HG03571 (cell line): ENCODE measurements around the gene GTF2E1.
"Not testable (repeated sequence)": the region's sequence is repeated elsewhere in the genome, so short reads cannot be mapped to it uniquely, and the experiment has no call there.

ENCODE experiments used
- ATAC-seq: cut with Tn5 transposase; IDR thresholded peaks from one replicate; pipeline ENCODE4 v1.9.1; 2021; ENCODE audit not compliant: unreplicated experiment

The GTF2E1 gene

GRCh38 chr3:120752865-120753264 lies 10.3 kb downstream of the GTF2E1 start:
- no peak for ATAC-seq

DNA sequence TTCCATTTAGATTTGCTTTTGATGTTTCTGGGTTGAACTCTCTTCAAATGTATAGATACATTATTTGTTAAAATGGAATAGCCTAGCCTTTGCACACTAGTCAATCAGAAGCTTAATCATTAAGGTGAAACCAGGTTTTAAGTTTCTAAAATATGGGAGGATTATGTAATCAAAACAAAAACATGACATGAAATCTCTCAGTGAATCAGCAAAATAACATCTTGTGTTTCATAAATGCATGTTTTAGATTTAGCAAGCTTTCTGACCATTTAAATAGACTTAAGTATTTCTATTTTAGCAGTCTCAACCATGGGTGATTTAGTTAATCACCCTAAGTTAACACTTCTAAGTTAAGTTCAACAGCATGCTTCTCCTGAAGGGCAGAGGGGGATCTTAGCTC lies 11.3 kb downstream of the GTF2E1 start:
- ATAC-seq: no peak

DNA sequence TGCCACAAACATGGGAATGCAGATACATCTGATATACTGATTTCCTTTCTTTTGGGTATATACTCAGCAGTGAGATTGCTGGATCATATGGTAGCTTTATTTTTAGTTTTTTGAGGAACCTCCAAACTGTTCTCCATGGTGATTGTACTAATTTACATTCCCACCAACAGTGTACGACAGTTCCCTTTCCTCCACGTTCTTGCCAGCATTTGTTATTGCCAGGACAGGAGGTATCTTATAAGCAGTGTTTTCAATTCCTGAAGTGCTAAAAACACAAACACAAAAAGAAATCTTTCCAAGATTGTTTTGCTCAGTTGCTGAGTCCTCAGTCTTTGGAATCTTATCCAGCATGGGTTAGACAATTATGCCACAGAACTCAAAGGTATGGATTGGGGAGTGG lies 13.5 kb downstream of the GTF2E1 start:
- no peak for ATAC-seq

- ATAC-seq: not testable (repeated sequence)
Observed at GRCh38 chr3:120758551-120758950, 16.0 kb downstream of the GTF2E1 start.

DNA sequence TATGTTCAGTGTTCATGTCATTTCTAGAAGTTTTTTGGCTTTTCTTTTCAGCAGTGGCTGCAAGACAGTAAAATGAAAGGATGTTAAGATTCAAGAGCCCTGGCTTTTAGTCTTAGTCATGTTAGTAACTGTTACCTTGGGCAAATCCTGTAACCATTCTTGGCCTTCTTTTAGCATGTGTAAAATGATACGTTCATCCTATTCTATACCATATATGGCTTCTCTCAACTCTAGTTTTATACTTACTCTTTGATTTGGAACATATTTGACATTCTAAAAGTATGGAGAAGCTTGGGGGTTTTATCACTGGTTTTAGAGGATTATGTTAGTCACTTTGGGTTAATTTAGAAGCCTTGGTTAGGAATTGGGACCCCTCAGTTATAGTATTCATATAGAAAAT lies 20.1 kb downstream of the GTF2E1 start:
- no peak for ATAC-seq

GRCh38 chr3:120763601-120764000 lies 21.1 kb downstream of the GTF2E1 start:
- ATAC-seq: peak; percentile 65

DNA sequence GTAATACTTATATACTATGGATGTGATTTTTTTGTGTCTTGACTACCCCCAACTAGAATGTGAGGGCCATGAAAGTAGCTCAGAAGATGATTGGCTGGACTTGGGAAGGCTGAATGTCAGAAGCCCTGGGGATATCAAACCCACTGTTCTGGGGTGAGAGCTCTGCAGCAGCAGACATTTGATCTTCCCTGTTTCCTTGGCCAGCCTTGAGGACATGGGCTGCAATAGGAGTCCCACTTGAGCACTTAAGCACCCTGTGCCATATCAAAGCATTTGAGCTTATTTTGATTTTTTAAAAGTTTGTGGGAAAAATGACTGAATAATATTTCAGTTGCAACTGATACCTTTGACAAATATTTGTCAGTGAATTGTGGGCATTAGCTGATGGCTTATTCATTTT lies 21.7 kb downstream of the GTF2E1 start:
- ATAC-seq: no peak

GRCh38 chr3:120765830-120766493 lies 23.4 kb downstream of the GTF2E1 start:
- peak; percentile 50 for ATAC-seq

GRCh38 chr3:120766576-120766975 lies 24.0 kb downstream of the GTF2E1 start:
- ATAC-seq: no peak

DNA sequence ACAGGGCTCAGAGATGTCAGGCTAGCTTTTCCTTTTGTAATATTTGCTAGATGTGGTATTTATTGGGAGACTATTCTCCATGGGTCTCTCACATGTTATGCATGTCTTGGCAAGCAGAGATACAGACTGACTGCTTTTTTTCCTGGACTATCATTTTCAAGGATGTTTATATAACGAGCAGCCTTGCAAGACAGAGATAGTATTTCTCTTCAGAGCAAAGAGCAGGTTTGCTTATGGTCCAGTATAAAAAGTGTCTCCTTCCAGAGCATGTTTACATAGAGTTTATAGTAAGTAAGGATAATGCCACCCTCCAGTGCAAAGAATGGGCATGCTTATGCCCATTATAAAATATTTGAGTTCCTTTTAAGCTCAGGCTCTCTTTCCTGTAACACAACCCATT lies 24.6 kb downstream of the GTF2E1 start:
- no peak for ATAC-seq

DNA sequence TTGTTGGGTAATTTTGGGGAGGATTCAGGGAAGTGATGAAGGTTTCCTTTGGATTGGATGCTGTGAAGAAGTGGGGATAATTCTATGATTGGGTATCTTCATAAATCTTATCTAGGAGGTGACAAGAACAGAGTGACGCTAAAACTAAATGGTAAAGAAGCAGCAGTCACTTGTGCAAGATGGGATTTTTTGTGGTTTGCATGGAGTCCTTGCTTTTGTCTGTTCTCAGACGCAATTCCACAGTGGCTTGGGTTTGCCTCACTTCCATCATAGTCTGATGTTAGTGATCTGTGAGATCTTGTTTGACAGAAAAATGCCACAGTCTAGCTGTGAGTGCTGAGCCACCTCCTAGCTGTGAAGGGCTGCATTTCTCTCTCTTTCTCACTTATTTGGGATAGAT lies 26.9 kb downstream of the GTF2E1 start:
- no peak for ATAC-seq

DNA sequence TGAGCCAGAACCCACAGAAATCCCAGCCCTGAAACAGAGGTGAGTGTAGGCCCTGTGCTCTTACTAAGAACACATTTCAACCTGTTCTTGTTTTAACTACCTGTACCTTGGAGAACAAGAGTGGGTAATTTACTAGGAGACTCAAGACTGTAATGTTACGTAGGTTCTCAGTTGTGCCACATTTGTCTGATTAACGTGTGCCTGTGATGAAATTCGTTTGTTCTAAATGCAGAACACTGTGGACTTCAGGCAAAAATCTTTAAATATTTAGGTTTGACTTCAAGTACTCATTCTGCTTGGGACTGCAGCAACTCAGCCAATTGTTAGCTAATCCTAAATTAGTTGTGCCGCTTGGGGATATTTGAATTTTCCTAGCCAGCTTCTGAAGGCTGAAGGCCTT lies 28.3 kb downstream of the GTF2E1 start:
- no peak for ATAC-seq

- ATAC-seq: no peak
Observed at GRCh38 chr3:120772081-120772480, 29.5 kb downstream of the GTF2E1 start.

DNA sequence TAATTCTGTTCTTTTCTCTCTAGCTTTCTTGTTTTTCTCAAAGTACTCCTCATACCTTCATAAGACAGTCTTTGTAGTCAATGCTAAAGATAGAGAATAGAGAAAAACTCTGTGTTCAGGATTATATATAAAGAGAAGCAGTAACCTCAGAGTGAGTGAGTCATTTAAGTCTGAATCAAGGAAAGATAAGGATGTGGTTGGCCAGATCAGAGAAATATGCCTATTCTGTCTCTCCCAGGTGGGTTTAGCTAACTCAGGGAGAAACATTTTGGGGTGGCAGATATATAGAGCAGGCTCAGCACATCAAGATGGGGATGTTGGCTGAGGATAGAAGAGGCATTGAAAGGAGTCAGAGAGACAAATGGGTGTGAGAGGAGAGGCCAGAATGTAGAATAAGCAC lies 31.4 kb downstream of the GTF2E1 start:
- ATAC-seq: no peak

DNA sequence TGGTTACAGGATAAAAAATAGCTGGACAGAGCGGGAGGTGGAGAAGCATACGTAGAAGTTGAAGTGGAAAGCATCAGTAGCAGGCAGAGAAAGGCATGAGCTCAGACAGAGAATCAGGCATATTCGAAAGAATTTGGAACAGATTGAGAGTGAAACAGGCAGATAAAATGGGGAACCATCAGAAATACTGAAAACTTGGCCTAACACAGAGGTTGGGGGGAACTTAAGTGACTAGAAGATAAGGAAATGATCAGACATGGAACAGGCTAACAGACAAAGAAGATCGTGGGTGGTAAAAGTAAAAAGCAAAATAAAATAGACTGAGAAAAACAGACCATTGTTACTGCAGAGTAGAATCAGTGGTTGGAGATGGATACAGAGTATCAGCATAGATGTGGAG lies 32.9 kb downstream of the GTF2E1 start:
- no peak for ATAC-seq

GRCh38 chr3:120778776-120779175 lies 36.2 kb downstream of the GTF2E1 start:
- no peak for ATAC-seq

DNA sequence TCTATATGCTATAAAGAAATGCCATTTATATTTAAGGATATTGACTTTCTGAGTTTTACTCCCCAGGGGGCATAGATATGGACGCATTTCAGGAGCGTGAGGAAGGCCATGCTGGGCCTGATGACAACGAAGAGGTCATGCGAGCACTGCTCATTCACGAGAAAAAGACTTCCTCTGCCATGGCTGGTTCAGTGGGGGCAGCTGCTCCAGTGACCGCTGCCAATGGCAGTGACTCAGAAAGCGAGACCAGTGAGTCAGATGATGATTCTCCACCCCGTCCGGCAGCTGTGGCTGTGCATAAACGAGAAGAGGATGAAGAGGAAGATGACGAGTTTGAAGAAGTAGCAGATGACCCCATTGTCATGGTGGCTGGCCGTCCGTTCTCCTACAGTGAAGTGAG lies 38.4 kb downstream of the GTF2E1 start:
- peak; percentile 96 for ATAC-seq

DNA sequence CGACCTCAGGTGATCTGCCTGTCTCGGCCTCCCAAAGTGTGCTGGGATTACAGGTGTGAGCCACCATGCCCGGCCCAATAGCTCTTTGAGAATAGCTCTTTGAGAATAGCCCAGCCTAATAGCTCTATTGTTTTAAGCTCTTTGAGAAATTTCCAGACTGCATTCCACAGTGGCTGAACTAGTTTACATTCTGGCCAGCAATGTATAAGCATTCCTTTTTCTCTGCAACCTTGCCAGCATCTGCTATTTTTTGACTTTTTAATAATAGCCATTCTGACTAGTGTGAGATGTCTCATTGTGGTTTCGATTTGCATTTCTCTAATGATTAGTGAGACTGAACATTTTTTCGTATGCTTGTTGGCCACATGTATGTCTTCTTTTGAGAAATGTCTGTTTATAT lies 43.3 kb downstream of the GTF2E1 start:
- ATAC-seq: peak; percentile 65

DNA sequence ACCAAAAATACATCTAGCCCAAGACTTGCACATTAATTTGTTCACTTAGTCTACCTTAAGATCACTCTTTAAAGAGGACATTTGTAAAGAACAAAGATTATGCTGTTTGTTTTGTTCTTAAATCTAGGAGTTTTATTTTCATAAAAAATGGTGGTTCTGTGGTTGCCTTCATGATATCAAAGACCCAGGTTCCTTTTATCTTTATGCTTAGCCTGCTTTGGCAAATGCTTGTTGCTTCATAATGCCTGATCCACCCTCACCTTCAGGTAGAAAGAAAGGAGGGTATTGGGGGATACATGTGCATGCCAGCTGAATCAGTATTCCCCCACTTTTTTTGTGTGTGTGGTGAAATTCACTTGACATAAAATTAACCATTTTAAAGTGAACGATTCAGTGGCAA lies 48.5 kb downstream of the GTF2E1 start:
- ATAC-seq: no peak

GRCh38 chr3:120791913-120792312 lies 49.4 kb downstream of the GTF2E1 start:
- ATAC-seq: no peak

DNA sequence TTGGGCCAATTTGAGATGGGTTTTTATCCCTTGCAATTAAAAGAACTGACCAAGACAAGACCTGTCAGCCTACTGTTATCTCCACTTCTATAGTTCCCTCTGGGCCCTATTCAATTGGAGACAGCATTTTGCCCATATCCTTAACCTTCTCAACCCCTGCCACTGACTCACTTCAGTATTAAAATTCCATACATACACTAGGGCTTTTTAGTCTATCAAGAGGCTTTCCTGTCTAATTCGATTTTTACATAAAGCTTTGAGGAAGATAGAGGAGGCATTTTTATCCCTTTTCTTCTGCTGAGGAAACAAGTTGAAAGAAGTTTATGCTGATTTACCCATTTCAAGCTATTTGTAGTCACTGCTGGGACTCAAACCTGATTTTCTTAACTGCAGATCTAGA lies 51.1 kb downstream of the GTF2E1 start:
- ATAC-seq: no peak

DNA sequence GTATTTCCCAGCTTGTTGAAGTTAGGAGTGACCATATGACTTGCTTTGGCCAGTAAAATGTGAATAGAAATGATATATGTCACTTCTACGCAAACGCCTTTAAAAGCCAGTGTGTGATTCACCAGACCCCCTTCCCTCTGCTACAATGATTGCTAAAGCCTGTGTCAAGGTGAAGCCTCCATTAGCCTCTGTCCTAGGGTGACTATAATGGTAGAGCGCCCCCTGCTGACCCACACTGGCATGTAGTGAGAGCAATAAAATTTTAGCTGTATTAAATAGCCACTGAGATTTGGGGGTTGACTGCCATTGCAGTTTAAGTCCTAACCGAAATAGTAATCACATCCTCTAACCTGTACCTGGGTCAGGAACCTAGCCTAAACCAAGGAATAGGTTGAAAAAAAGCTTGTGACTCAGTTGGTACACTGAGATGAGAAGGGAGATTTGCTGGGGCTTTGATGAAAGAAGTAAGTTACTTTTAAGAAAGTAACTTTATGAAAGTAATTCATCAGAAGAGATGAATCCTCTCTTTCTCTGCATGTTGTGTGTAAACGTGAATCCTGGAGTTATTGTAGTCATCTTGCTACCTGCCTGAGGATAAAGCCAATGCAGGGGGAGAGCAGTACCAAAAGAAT lies 52.6 kb downstream of the GTF2E1 start:
- ATAC-seq: peak; percentile 91

DNA sequence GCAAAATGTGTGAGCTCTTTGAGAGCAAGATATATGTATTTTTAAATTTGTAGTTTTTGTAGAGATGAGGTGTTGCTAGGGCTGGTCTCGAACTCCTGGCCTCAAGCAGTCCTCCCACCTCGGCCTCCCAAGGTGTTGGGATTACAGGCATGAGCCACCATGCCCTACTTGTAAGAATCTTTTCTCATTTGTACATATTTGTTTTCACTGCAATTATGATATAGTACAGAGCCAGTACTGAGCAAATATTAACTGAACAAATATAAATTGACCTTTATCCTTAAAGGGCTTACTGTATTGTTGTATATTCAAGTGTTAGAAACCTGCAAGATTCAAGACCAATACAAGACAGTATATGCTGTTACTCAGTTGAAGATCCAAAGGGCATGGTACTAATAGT lies 53.4 kb downstream of the GTF2E1 start:
- no peak for ATAC-seq
